NOMO-1 treated with DMSO at 0.1 percent for 48 hours (cell line): ENCODE results near the gene PIF1.
A peak's percentile ranks its signal among the peaks of the same experiment; 100 is the strongest.
"Not testable (repeated sequence)": the region's sequence is repeated elsewhere in the genome, so short reads cannot be mapped to it uniquely, and the experiment has no call there.

Experiments
- DNase-seq: peaks from one replicate; lab custom pipeline; 2025; ENCODE audit not compliant: unreplicated experiment; lab: John Stamatoyannopoulos, UW

PIF1 gene

GRCh38 chr15:64810497-64811326 is 14.7 kb downstream of the PIF1 start:
- DNase-seq: no peak

- DNase-seq: peak; percentile 51
Observed at GRCh38 chr15:64809649-64810496, 15.6 kb downstream of the PIF1 start.

- no peak for DNase-seq
Observed at GRCh38 chr15:64808785-64809453, 16.5 kb downstream of the PIF1 start.

GRCh38 chr15:64807751-64808222 is 17.7 kb downstream of the PIF1 start:
- DNase-seq: no peak

GRCh38 chr15:64807051-64807749 is 18.2 kb downstream of the PIF1 start:
- no peak for DNase-seq

- no peak for DNase-seq
Observed at GRCh38 chr15:64806509-64806908, 18.9 kb downstream of the PIF1 start.

- DNase-seq: no peak
Observed at GRCh38 chr15:64804619-64805018, 20.8 kb downstream of the PIF1 start.

- DNase-seq: no peak
Observed at GRCh38 chr15:64803526-64803925, 21.9 kb downstream of the PIF1 start.

- DNase-seq: no peak
Observed at GRCh38 chr15:64800476-64800875, 25.0 kb downstream of the PIF1 start.

- not testable (repeated sequence) for DNase-seq
Observed at GRCh38 chr15:64798905-64799304, 26.5 kb downstream of the PIF1 start.

GRCh38 chr15:64795921-64796320 is 29.5 kb downstream of the PIF1 start:
- DNase-seq: not testable (repeated sequence)

- not testable (repeated sequence) for DNase-seq
Observed at GRCh38 chr15:64795299-64795698, 30.1 kb downstream of the PIF1 start.

- no peak for DNase-seq
Observed at GRCh38 chr15:64792282-64792681, 33.2 kb downstream of the PIF1 start.

GRCh38 chr15:64791401-64791800 is 34.0 kb downstream of the PIF1 start:
- no peak for DNase-seq

GRCh38 chr15:64783796-64784195 is 41.7 kb downstream of the PIF1 start:
- DNase-seq: no peak

- no peak for DNase-seq
Observed at GRCh38 chr15:64782751-64783150, 42.7 kb downstream of the PIF1 start.

GRCh38 chr15:64781299-64781698 is 44.1 kb downstream of the PIF1 start:
- no peak for DNase-seq

- no peak for DNase-seq
Observed at GRCh38 chr15:64780600-64781156, 44.8 kb downstream of the PIF1 start.

GRCh38 chr15:64779630-64780029 is 45.8 kb downstream of the PIF1 start:
- no peak for DNase-seq

- no peak for DNase-seq
Observed at GRCh38 chr15:64779024-64779423, 46.4 kb downstream of the PIF1 start.
